ENCODE measurements around the gene RIOK2. TPM values are rescaled to one million over a fixed set of nuclear protein-coding genes. Genes with fewer than 3 reads are reported as not detected.

The RIOK2 gene
- total and polyA plus RNA-seq, 4 donors, result 4.1 to 11.8 (median 10.1) TPM

GRCh38 chr5:97121848-97122247, 61.2 kb downstream of the RIOK2 start:
- no peak for DNase-seq (ENCODE audit: low spot score)
- WGBS, result 80% methylated on average over 5 of the region's 5 CpGs
- no peaks in the 10 kb centered on the region for H3K36me3 ChIP-seq (ENCODE audit: control insufficient read depth in 4 of 4, insufficient read depth in 3 of 4, low read depth in 1 of 4, low read length in 3 of 4)
- H3K4me1 ChIP-seq (ENCODE audit: control insufficient read depth in 4 of 4, insufficient read depth in 4 of 4, low read length in 3 of 4), result no peaks in the 10 kb centered on the region
- no peak overlapping the region for H3K4me3 ChIP-seq (ENCODE audit: low read depth in 1 of 3, low read length in 3 of 3)
- H3K27ac ChIP-seq (ENCODE audit: low read depth in 1 of 2, low read length in 2 of 2), result no peak overlapping the region
- no peak for TF ChIP-seq REST (IDR thresholded peaks at IDR 0.05)
- no peaks in the 10 kb centered on the region for H3K9me3 ChIP-seq (ENCODE audit: control insufficient read depth in 4 of 4, low read length in 3 of 4)
- no peaks in the 10 kb centered on the region for H3K27me3 ChIP-seq (ENCODE audit: control insufficient read depth in 4 of 4, insufficient read depth in 4 of 4, low read length in 3 of 4)
- H3K9ac ChIP-seq (ENCODE audit: low read depth in 1 of 2, low read length in 2 of 2), result no peak overlapping the region

- no peaks in the 10 kb centered on the region for H3K9me3 ChIP-seq (ENCODE audit: control insufficient read depth in 4 of 4, low read length in 3 of 4)
- H3K27me3 ChIP-seq (ENCODE audit: control insufficient read depth in 4 of 4, insufficient read depth in 4 of 4, low read length in 3 of 4), result no peaks in the 10 kb centered on the region
- TF ChIP-seq TAF1 (conservative IDR thresholded peaks at IDR 0.05), result no peak
- no peak for TF ChIP-seq CTCF (IDR thresholded peaks at IDR 0.05; ENCODE audit: low read depth, low read length, missing input control)
- TF ChIP-seq FOXA1 (IDR thresholded peaks at IDR 0.05), result no peak
- no peak for TF ChIP-seq ZBTB33 (IDR thresholded peaks at IDR 0.05)
- TF ChIP-seq EGR1 (IDR thresholded peaks at IDR 0.05; ENCODE audit: low read depth in 2 of 2), result no peak
- TF ChIP-seq GABPA (IDR thresholded peaks at IDR 0.05 in 1 of 2, conservative IDR thresholded peaks at IDR 0.05 in 1 of 2), result no peak
- no peak for TF ChIP-seq ATF3 (IDR thresholded peaks at IDR 0.05)
- TF ChIP-seq REST (IDR thresholded peaks at IDR 0.05), result no peak
- no peak for TF ChIP-seq YY1 (IDR thresholded peaks at IDR 0.05)
- no peak for TF ChIP-seq HNF4G (IDR thresholded peaks at IDR 0.05)
- TF ChIP-seq FOXA2 (IDR thresholded peaks at IDR 0.05), result no peak
- no peak for TF ChIP-seq RAD21 (IDR thresholded peaks at IDR 0.05)
- TF ChIP-seq SP1 (IDR thresholded peaks at IDR 0.05), result no peak
- TF ChIP-seq JUND (IDR thresholded peaks at IDR 0.05), result no peak
- no peak overlapping the region for H3K4me3 ChIP-seq (ENCODE audit: low read depth in 1 of 3, low read length in 3 of 3)
- WGBS, result 92% methylated on average over 2 of the region's 2 CpGs
- no peaks in the 10 kb centered on the region for H3K36me3 ChIP-seq (ENCODE audit: control insufficient read depth in 4 of 4, insufficient read depth in 3 of 4, low read depth in 1 of 4, low read length in 3 of 4)
- no peak overlapping the region for H3K27ac ChIP-seq (ENCODE audit: low read depth in 1 of 2, low read length in 2 of 2)
- H3K4me1 ChIP-seq (ENCODE audit: control insufficient read depth in 4 of 4, insufficient read depth in 4 of 4, low read length in 3 of 4), result no peaks in the 10 kb centered on the region
- no peak overlapping the region for H3K9ac ChIP-seq (ENCODE audit: low read depth in 1 of 2, low read length in 2 of 2)
- no peak for DNase-seq (ENCODE audit: low spot score)
Measured at GRCh38 chr5:97120195-97120594, 62.9 kb downstream of the RIOK2 start.

All from liver (tissue), 9 donors.